ENCODE data around the gene TUBB1.

The TUBB1 gene

GRCh38 chr20:58990651-58991445 lies 28.4 kb upstream of the TUBB1 start:
- no peak for DNase-seq

GRCh38 chr20:58991715-58992114 lies 27.5 kb upstream of the TUBB1 start:
- DNase-seq, result no peak

GRCh38 chr20:58992911-58993310 lies 26.3 kb upstream of the TUBB1 start:
- no peak for DNase-seq

GRCh38 chr20:58993332-58994248 lies 25.6 kb upstream of the TUBB1 start:
- no peak for DNase-seq

- DNase-seq, result no peak
Observed at GRCh38 chr20:58994390-58995159, 24.7 kb upstream of the TUBB1 start.

GRCh38 chr20:58995461-58996225 lies 23.6 kb upstream of the TUBB1 start:
- no peak for DNase-seq

GRCh38 chr20:58996226-58996611 lies 23.0 kb upstream of the TUBB1 start:
- DNase-seq, result no peak

GRCh38 chr20:58997141-58997770 lies 22.0 kb upstream of the TUBB1 start:
- no peak for DNase-seq

- DNase-seq, result no peak
Observed at GRCh38 chr20:58998656-58999055, 20.6 kb upstream of the TUBB1 start.

- DNase-seq, result no peak
Observed at GRCh38 chr20:59000326-59000725, 18.9 kb upstream of the TUBB1 start.

- DNase-seq, result no peak
Observed at GRCh38 chr20:59001068-59001448, 18.2 kb upstream of the TUBB1 start.

GRCh38 chr20:59001449-59002171 lies 17.6 kb upstream of the TUBB1 start:
- DNase-seq, result no peak

- no peak for DNase-seq
Observed at GRCh38 chr20:59002388-59002787, 16.8 kb upstream of the TUBB1 start.

- DNase-seq, result no peak
Observed at GRCh38 chr20:59002874-59003399, 16.3 kb upstream of the TUBB1 start.

GRCh38 chr20:59003836-59004492 lies 15.3 kb upstream of the TUBB1 start:
- DNase-seq, result no peak

GRCh38 chr20:59004493-59004762 lies 14.8 kb upstream of the TUBB1 start:
- no peak for DNase-seq

GRCh38 chr20:59004763-59005522 lies 14.3 kb upstream of the TUBB1 start:
- peak; percentile 70 to 73 for DNase-seq

GRCh38 chr20:59005523-59006166 lies 13.6 kb upstream of the TUBB1 start:
- DNase-seq, result no peak

GRCh38 chr20:59006167-59006863 lies 12.9 kb upstream of the TUBB1 start:
- no peak for DNase-seq

Measured in Kasumi-1 (cell line).